Measurements from ENCODE around the gene COA3. TPM values are rescaled to one million over a fixed set of nuclear protein-coding genes. Genes with fewer than 3 reads are reported as not detected.

The COA3 gene
- total RNA-seq, 1 experiment from 2014 or later: 48.8 TPM

GRCh38 chr17:42814633-42815399, 16.3 kb upstream of the COA3 start:
- ChIA-PET CTCF (interaction anchor here (0.5 kb wide), 1 partner anchor 82 kb away, joined by 9 read pairs; no protein-coding TSS in a partner anchor), POLR2A (no interaction called here)
- intact Hi-C loops (cut with micrococcal nuclease; ENCODE audit: unreplicated experiment): no loop called here
- in situ Hi-C loops (cut with HindIII; ENCODE audit: low pct_unique_long_range_greater_than_20kb, low sequenced_read_pairs): no loop called here
- peaks cover 7% of the 10 kb centered on the region for H3K36me3 ChIP-seq (ENCODE audit: control insufficient read depth, insufficient read depth, low read length)
- H3K27ac ChIP-seq (ENCODE audit: low read length): no peak overlapping the region
- no TSS peak for BruUV-seq (replicated peaks)
- TF ChIP-seq POLR2AphosphoS5 (IDR thresholded peaks at IDR 0.05; ENCODE audit: low read depth, low read length): no peak
- TF ChIP-seq, protein P1, sequence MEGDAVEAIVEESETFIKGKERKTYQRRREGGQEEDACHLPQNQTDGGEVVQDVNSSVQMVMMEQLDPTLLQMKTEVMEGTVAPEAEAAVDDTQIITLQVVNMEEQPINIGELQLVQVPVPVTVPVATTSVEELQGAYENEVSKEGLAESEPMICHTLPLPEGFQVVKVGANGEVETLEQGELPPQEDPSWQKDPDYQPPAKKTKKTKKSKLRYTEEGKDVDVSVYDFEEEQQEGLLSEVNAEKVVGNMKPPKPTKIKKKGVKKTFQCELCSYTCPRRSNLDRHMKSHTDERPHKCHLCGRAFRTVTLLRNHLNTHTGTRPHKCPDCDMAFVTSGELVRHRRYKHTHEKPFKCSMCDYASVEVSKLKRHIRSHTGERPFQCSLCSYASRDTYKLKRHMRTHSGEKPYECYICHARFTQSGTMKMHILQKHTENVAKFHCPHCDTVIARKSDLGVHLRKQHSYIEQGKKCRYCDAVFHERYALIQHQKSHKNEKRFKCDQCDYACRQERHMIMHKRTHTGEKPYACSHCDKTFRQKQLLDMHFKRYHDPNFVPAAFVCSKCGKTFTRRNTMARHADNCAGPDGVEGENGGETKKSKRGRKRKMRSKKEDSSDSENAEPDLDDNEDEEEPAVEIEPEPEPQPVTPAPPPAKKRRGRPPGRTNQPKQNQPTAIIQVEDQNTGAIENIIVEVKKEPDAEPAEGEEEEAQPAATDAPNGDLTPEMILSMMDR (IDR thresholded peaks at IDR 0.05): no peak
- TF ChIP-seq SIN3A (IDR thresholded peaks at IDR 0.05; ENCODE audit: borderline replicate concordance, insufficient read depth, low read depth, low read length): no peak
- TF ChIP-seq, protein P2, sequence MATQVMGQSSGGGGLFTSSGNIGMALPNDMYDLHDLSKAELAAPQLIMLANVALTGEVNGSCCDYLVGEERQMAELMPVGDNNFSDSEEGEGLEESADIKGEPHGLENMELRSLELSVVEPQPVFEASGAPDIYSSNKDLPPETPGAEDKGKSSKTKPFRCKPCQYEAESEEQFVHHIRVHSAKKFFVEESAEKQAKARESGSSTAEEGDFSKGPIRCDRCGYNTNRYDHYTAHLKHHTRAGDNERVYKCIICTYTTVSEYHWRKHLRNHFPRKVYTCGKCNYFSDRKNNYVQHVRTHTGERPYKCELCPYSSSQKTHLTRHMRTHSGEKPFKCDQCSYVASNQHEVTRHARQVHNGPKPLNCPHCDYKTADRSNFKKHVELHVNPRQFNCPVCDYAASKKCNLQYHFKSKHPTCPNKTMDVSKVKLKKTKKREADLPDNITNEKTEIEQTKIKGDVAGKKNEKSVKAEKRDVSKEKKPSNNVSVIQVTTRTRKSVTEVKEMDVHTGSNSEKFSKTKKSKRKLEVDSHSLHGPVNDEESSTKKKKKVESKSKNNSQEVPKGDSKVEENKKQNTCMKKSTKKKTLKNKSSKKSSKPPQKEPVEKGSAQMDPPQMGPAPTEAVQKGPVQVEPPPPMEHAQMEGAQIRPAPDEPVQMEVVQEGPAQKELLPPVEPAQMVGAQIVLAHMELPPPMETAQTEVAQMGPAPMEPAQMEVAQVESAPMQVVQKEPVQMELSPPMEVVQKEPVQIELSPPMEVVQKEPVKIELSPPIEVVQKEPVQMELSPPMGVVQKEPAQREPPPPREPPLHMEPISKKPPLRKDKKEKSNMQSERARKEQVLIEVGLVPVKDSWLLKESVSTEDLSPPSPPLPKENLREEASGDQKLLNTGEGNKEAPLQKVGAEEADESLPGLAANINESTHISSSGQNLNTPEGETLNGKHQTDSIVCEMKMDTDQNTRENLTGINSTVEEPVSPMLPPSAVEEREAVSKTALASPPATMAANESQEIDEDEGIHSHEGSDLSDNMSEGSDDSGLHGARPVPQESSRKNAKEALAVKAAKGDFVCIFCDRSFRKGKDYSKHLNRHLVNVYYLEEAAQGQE (IDR thresholded peaks at IDR 0.05; ENCODE audit: insufficient read depth in 1 of 2, low read depth in 2 of 2, low read length in 1 of 2): no peak
- TF ChIP-seq TCF7L2 (IDR thresholded peaks at IDR 0.05; ENCODE audit: low read depth, low read length): no peak
- DNase-seq (ENCODE audit: low read depth, low spot score): no peak
- no peak overlapping the region for H3K4me3 ChIP-seq (ENCODE audit: low read depth in 2 of 2, low read length in 2 of 2)
- no peaks in the 10 kb centered on the region for H3K27me3 ChIP-seq (ENCODE audit: control insufficient read depth, insufficient read depth, low read length)
- no peak for ATAC-seq
- H3K9me3 ChIP-seq (ENCODE audit: control insufficient read depth, insufficient read depth, low read depth, low read length): no peaks in the 10 kb centered on the region
- H3K4me1 ChIP-seq (ENCODE audit: control insufficient read depth, insufficient read depth, low read length): no peaks in the 10 kb centered on the region

- BruUV-seq (replicated peaks): no TSS peak
- Histone ChIP-seq H3K4me3 (ENCODE audit: low read depth in 2 of 2, low read length in 2 of 2) (no peak overlapping the region), H3K9me3 (ENCODE audit: control insufficient read depth, insufficient read depth, low read depth, low read length) (no peaks in the 10 kb centered on the region), H3K27me3 (ENCODE audit: control insufficient read depth, insufficient read depth, low read length) (no peaks in the 10 kb centered on the region), H3K4me1 (ENCODE audit: control insufficient read depth, insufficient read depth, low read length) (no peaks in the 10 kb centered on the region; the same call in 1 of the 2 replicates), H3K27ac (ENCODE audit: low read length) (no peak overlapping the region), H3K36me3 (ENCODE audit: control insufficient read depth, insufficient read depth, low read length) (peaks cover 3% of the 10 kb centered on the region; the same call in 1 of the 2 replicates)
- ChIA-PET CTCF (no interaction called here), POLR2A (interaction anchor here (0.6 kb wide), 1 partner anchor 174 kb away, joined by 7 read pairs; no protein-coding TSS in a partner anchor)
- DNase-seq (ENCODE audit: low read depth, low spot score) (no peak), ATAC-seq (no peak)
- in situ Hi-C loops (cut with HindIII; ENCODE audit: low pct_unique_long_range_greater_than_20kb, low sequenced_read_pairs): no loop called here
- intact Hi-C loops (cut with micrococcal nuclease; ENCODE audit: unreplicated experiment): no loop called here
- TF ChIP-seq SIN3A (IDR thresholded peaks at IDR 0.05; ENCODE audit: borderline replicate concordance, insufficient read depth, low read depth, low read length) (no peak), TCF7L2 (IDR thresholded peaks at IDR 0.05; ENCODE audit: low read depth, low read length) (no peak), POLR2AphosphoS5 (IDR thresholded peaks at IDR 0.05; ENCODE audit: low read depth, low read length) (no peak)
- TF ChIP-seq, protein P1 (IDR thresholded peaks at IDR 0.05): no peak
- TF ChIP-seq, protein P2 (IDR thresholded peaks at IDR 0.05; ENCODE audit: insufficient read depth in 1 of 2, low read depth in 2 of 2, low read length in 1 of 2): no peak
Observed at GRCh38 chr17:42809250-42809649, 10.7 kb upstream of the COA3 start.

Measured in Panc1 (cell line).